Erythroblast (primary cell): ENCODE data around the gene OR52M1.

Experiments used
- DNase-seq, 2 experiments: peaks; one replicate each; lab custom pipeline; 2025; lab: John Stamatoyannopoulos, UW
- GATA1 ChIP-seq: IDR thresholded peaks from 2 replicates; pipeline ENCODE4 v1.6.1; 2011; ENCODE audit warnings: low read depth, mild to moderate bottlenecking, control low read depth, low read length, moderate library complexity
- POLR2A ChIP-seq: IDR thresholded peaks from 2 replicates; pipeline ENCODE4 v1.6.1; 2011; ENCODE audit warnings: mild to moderate bottlenecking, low read length

Gene OR52M1

GRCh38 chr11:4593739-4594138, 48.7 kb downstream of the OR52M1 start, which contains the start of gene OR52I1:
OR52I1 (plus strand) TSS chr11:4594039; CDS start chr11:4594039, 0 bp downstream.
- TF ChIP-seq POLR2A: no peak
- no peak for TF ChIP-seq GATA1
- DNase-seq: no peak
